Mononuclear cell (primary cell): ENCODE data around the gene RAB21. TPM values are rescaled to one million over a fixed set of nuclear protein-coding genes. Genes with fewer than 3 reads are reported as not detected.
A peak's percentile ranks its signal among the peaks of the same experiment; 100 is the strongest.

Experiments
- H3K27me3 ChIP-seq: 2 replicates; pipeline ENCODE4 v1.6.0; 2011; ENCODE audit warnings: low read length, control low read depth; ENCODE audit not compliant: insufficient read depth
- H3K4me1 ChIP-seq: 2 replicates; pipeline ENCODE4 v1.5.1; 2011; ENCODE audit warnings: mild to moderate bottlenecking, low read length, control low read depth; ENCODE audit not compliant: insufficient read depth
- H3K4me3 ChIP-seq: 2 replicates; pipeline ENCODE4 v1.5.1; 2011; ENCODE audit warnings: mild to moderate bottlenecking, low read length, moderate library complexity
- H3K9me3 ChIP-seq: 2 replicates; pipeline ENCODE4 v1.5.1; 2011; ENCODE audit warnings: low read depth, mild to moderate bottlenecking, control low read depth, low read length
- total RNA-seq: library from RNA; depleted of rRNA; stranded (reverse); fragments of >200 nt; gene quantifications from one replicate; pipeline ENCODE4 v1.2.3, GENCODE V29; 2012

RAB21 gene, protein sequence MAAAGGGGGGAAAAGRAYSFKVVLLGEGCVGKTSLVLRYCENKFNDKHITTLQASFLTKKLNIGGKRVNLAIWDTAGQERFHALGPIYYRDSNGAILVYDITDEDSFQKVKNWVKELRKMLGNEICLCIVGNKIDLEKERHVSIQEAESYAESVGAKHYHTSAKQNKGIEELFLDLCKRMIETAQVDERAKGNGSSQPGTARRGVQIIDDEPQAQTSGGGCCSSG
- 43.0 TPM for total RNA-seq

DNA sequence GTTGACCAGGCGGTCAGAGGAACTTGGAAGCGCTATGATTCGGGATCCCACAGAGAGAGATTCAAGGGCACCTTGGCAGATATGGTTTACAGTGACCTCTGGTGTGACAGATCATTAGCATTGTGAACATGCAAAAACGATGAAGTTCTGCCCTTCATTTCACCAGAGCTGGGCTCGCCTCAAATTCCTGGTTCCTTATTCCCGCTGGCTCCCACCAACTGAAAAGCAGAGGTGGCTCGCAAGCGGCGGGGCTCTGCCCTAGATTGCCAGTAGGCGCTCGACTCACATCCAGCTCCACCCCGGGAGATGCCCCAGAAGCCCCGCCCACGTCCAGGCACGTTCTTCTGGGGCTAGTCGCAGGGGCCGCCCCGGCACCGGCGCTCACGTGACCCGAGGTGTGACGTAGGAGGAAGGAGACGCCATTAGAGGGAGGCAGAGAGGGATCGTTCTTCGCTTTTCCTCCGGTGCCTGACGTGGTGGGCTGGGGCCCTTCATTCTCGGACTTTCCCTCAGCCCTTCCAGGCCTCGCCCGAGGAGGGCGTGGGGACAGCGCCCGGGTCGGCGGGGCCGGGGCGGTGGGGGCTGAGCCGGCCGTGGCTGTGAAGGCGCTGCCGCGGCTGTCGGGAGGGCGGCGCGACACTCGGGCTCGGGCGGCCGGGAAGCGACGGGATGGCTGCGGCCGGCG is at the start of gene RAB21:
Gene RAB21 (plus strand): TSS at position 403 of the 685 bp plus-strand sequence. CDS start 267 bp downstream, at position 670.
- peak within 1 kb of the TSS; percentile 83 for H3K4me3 ChIP-seq
- peaks cover 6% of the 10 kb centered on the region for H3K9me3 ChIP-seq
- peaks cover 14% of the 10 kb centered on the region for H3K27me3 ChIP-seq
- peaks cover 29% of the 10 kb centered on the region for H3K4me1 ChIP-seq

DNA sequence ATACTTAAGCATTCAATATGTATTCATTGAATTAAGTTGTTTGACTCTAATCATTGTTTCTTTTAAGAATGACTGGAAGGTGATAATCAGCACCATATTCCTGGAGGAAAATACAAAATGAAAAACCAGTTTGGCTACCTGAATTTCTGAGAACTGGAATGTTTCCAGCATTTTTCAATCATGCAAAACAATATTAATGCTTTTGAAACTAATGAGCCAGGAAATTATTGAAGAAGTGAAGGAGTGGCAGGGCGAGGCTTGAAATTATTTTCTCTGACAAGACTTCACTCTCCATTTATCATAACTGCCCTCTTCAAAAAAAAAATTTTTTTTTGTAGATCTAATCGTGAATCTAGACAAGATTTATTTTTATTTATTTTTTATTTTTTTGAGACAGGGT is 49.7 kb upstream of the RAB21 start:
- Histone ChIP-seq H3K4me3 (no peak overlapping the region), H3K4me1 (peaks cover 4% of the 10 kb centered on the region), H3K27me3 (no peaks in the 10 kb centered on the region), H3K9me3 (no peaks in the 10 kb centered on the region)

DNA sequence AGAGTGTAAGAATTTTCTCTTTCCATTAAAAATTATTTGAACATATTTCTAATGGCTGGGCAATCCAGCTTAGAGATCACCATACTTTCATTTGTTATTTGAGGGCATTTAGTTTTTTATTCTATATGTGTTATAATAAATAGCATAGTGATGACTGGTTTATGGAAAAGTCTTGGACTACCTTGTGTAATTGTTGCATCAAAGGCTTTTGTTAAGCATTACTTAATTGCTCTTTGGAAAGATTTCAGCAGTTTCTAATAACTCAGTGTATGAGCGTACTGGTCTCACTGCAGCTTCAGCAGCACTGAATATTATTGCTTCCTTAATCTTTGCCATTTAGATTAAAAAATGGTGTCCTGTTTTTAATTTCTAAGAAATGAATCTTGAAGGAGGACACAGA is 46.0 kb upstream of the RAB21 start:
- peaks cover 12% of the 10 kb centered on the region for H3K9me3 ChIP-seq
- peaks cover 4% of the 10 kb centered on the region for H3K4me1 ChIP-seq
- H3K27me3 ChIP-seq: no peaks in the 10 kb centered on the region
- H3K4me3 ChIP-seq: no peak overlapping the region

DNA sequence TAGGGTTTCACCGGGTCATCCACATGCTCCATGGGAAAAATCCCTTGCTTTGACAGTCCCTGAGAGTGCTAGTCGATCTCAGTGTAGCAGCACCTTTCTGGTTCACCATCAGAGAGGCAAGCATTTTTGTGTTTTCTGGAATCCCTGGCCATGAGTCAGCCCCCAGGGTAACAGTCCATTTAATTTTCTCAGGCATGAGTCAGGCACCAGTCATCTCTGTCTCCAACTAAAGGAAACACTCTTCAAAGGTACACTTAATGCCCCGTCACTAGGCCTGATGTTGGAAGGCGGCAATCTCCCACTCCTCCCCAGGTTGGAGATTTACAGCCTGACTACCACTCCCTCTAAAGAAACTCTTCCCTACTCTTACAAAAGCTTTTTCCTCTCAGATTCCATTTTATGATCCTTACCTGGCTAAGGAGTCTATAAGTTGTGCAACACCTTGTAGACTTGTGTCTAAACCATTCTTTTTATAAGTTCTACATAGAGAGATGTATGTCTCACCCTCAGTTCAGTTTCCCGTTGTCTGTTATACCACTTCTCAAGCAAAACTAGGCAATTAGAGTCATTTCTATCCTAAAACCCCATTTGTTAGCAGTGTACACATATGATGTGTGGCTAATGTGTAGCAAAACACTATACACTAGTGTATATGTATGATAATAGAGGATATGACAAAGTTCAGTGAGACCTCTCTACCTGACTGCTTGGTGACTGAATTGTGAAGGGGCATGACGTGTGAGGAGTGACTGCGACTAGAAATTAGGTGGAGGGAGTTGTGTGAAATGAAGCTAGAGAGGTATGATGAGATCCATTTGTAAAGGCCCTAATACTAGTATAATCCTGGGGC is 44.2 kb upstream of the RAB21 start:
- Histone ChIP-seq H3K4me3 (no peak overlapping the region), H3K27me3 (no peaks in the 10 kb centered on the region), H3K9me3 (peaks cover 28% of the 10 kb centered on the region), H3K4me1 (peaks cover 4% of the 10 kb centered on the region)

DNA sequence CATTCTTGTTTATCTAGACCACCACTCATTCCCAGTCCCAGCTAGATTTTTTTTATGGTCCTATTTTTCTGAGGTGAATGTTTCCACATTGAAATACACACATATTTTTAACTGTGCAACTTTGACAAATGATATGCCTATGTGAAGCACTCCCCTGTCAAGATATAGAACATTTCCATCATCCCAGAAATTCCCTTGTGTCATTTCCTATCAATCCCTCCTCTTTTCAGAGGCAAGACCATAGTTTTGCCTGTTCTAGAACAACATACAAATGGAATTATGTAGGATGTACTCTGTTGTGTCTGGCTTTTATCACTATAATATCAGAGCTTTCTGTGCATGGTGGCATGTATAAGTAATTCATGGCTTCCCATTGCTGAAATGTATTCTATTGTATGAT is 36.1 kb upstream of the RAB21 start:
- Histone ChIP-seq H3K4me1 (no peaks in the 10 kb centered on the region), H3K27me3 (no peaks in the 10 kb centered on the region), H3K9me3 (peaks cover 19% of the 10 kb centered on the region), H3K4me3 (no peak overlapping the region)

DNA sequence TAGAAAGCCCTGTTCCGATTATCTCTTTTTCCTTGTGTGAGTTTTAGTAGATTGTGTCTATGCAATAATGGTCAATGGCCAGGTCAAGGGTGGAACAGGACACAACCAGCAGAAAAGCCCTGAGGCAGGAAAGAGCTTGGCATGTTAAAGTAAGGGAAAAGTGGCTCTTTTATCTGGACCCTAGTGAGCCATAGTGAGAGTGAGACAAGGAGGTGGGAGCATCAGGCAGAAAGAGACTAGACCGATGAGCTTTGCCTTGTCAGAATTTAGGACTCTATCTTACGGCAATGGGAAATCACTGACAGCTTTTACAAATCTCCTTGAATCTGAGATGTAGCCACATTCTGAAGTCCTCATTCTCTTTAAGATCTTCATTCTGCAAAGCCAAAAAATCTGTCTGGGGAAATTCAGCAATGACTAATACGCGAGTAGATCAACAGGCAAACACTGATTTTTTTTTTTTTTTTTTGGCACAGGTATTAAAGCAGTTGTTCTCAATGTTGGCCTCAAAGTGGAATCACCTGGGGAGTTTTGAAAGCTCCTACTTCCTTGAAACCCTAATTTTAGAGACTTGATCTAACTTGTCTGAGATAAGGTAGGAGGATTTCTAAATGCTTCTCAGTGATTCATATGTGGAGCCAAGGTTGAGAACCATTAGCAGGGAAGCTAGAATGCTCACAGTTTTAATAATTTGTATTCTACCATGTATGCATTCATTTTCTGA is 34.9 kb upstream of the RAB21 start:
- H3K27me3 ChIP-seq: no peaks in the 10 kb centered on the region
- peaks cover 8% of the 10 kb centered on the region for H3K9me3 ChIP-seq
- H3K4me3 ChIP-seq: no peak overlapping the region
- no peaks in the 10 kb centered on the region for H3K4me1 ChIP-seq

DNA sequence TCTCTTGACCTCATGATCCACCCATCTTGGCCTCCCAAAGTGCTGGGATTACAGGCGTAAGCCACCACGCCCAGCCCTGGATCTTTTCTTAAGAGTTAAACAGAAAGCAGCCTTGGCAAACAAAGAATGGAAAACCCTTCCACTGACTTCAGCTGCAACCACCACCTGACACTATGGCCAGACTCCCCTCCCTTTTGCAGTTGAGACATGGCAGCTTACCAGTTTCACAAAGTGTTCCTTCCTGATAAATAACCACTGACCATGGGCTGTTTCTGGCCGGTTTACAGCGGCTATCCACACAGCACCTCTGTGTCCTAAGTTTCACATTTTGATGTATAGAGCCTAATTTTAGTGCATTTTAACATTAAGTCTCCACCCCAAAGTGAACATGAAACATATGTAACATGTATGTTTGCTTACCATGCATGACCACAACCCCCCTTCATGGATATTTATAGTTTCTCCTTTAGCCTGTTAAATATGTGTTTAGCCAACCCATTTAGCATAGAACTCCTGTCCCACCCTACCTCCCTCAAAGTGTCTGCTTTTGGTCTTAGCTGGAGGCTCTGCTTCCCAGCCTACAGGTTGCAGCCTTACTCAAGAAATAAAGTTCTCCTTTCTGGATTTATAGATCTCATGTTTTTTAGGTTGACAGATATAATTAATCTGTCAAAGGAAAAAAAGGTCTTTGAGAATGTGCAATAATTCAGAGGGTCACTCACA is 32.7 kb upstream of the RAB21 start:
- no peaks in the 10 kb centered on the region for H3K27me3 ChIP-seq
- no peak overlapping the region for H3K4me3 ChIP-seq
- H3K4me1 ChIP-seq: no peaks in the 10 kb centered on the region
- H3K9me3 ChIP-seq: no peaks in the 10 kb centered on the region

DNA sequence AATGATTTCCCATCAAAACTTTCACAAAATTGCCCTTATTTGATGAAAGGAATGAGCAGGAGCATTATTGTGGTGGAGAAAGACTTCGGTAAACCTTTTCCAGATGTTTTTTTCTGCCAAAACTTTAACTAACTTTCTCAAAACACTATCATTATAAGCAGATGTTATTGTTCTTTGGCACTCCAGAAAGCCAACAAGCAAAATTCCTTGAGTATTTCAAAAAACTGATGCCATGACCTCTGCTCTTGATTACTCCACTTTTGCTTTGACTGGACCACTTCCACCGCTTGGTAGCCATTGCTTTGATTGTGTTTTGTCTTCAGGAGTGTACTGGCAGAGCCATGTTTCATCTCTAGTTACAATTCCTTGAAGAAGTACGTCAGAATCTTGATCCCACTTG is 29.7 kb upstream of the RAB21 start:
- no peaks in the 10 kb centered on the region for H3K9me3 ChIP-seq
- H3K27me3 ChIP-seq: no peaks in the 10 kb centered on the region
- H3K4me1 ChIP-seq: no peaks in the 10 kb centered on the region
- no peak overlapping the region for H3K4me3 ChIP-seq

DNA sequence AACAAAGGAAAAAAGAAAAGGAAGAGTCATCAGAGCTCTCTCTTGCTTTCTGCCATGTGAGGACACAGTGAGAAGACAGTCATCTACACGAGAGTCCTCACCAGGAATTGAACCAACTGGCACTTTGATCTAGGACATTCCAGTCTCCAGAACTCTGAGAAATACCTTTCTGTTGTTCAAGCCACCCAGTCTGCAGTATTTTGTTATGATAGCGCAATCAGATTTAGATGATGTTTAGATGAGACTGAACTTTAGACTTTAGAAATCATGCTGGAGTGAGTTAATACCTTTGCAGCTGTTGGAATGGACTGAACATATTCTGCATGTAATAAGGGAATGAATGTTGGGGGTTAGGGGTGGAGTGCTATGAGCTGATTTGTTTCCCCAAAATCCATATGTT is 28.1 kb upstream of the RAB21 start:
- Histone ChIP-seq H3K4me3 (no peak overlapping the region), H3K4me1 (no peaks in the 10 kb centered on the region), H3K27me3 (no peaks in the 10 kb centered on the region), H3K9me3 (no peaks in the 10 kb centered on the region)

DNA sequence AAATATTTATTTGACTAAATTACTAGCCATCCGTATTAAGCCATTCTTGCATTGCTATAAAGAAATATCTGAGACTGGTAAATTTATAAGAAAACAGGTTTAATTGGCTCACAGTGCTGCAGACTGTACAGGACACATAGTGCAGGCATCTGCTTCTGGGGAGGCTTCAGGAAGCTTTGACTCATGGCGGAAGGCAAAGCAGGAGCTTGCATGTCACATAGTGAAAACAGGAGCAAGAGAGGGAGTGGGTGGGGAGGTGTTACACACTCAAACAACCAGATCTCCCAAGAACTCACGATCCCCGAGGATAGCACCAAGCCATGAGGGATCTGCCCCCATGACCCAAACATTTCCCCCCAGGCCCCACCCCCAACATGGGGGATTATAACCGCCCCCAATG is 26.7 kb upstream of the RAB21 start:
- no peaks in the 10 kb centered on the region for H3K27me3 ChIP-seq
- H3K4me1 ChIP-seq: no peaks in the 10 kb centered on the region
- H3K9me3 ChIP-seq: no peaks in the 10 kb centered on the region
- no peak overlapping the region for H3K4me3 ChIP-seq

DNA sequence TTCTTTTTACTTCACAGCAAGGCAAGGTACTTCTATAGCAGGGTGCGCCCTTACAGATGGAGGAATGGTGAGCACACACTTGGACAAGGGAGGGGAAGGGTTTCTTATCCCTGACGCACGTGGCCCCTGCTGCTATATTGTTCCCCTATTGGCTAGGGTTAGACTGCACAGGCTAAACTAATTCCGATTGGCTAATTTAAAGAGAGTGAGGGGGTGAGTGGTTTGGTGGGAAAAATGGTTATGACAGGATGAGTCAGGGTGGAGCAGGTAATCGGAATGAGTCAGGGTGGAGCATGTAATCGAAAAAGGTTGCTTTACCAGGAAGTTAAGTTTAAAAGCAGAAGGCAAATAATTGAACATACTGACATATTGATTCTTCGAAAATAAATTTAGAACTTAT is 23.7 kb upstream of the RAB21 start:
- Histone ChIP-seq H3K4me3 (no peak overlapping the region), H3K4me1 (no peaks in the 10 kb centered on the region), H3K27me3 (no peaks in the 10 kb centered on the region), H3K9me3 (no peaks in the 10 kb centered on the region)

DNA sequence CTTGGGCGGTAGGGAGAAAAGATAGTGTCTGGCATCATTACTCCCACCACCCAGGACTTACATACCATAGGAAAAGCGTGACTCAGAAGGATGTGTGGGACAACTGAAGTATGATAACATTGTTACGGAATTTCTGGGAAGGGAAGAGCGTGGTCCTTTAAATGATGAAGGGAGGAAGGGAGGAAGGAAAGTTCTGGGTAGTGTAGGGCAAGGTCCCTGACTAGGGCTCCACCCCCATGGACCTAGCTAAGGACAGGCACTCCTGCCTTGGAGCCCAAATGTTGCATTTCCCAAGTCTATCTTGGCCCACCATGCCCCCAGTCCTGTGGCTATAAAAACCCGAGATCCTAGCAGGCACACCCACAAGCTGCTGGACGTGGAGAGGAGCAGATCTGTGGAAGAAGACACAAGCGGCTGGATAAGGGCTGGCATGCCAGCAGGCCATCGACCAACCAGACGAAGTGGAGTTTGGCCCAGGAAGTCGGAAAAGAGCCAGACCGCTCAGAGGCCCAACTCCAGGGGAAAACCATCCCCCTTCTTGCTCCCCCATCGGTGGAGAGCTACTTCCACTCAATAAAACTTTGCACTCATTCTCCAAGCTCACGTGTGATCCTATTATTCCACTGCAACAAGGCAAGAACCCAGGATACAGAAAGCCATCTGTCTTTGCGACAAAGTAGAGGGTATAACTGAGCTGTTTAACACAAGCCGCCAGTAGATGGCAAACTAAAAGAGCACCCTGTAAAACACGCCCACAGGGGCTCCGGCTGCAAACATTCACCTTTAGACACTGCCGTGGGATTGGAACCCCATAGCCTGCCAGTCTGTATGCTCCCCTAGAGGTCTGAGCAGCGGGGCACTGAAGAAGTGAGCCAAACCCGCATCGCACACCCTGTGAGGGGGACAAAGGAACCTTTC is 23.0 kb upstream of the RAB21 start:
- no peaks in the 10 kb centered on the region for H3K9me3 ChIP-seq
- H3K4me3 ChIP-seq: no peak overlapping the region
- H3K4me1 ChIP-seq: no peaks in the 10 kb centered on the region
- no peaks in the 10 kb centered on the region for H3K27me3 ChIP-seq

DNA sequence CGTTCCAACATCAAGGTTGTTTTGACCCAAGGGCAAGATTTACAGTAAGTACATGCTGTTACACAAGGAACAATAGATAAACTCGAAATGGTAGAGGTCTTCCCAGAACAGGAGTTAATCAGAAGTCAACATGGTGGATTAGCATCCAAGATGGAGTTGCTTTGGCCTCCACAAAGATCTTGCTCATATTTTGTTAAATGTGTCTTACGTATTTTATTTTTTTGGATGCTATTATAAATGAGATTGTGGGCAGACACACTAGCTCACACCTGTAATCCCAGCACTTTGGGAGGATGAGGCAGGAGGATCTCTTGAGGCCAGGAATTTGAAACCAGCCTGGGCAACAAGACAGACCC is 22.3 kb upstream of the RAB21 start:
- no peaks in the 10 kb centered on the region for H3K9me3 ChIP-seq
- H3K27me3 ChIP-seq: no peaks in the 10 kb centered on the region
- no peak overlapping the region for H3K4me3 ChIP-seq
- no peaks in the 10 kb centered on the region for H3K4me1 ChIP-seq

DNA sequence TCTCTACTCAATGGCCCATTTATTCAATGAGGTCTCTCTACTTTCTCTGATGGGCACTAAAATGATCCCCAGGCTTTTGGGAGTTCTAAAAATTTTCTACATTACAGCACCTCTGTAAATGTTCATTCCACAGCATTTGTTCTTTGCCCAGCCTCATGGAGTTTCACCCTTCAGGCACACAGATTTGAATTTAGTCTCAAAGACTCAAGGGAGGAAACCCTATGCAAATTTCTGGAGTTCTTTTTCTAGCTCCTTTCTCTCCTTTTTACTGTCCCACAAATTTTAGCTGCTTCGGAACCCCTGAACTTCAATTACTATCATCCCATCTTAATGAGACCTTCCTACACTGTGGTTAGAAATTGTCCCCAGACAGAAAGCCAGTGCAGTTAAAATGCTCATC is 17.5 kb upstream of the RAB21 start:
- Histone ChIP-seq H3K9me3 (no peaks in the 10 kb centered on the region), H3K4me3 (no peak overlapping the region), H3K27me3 (no peaks in the 10 kb centered on the region), H3K4me1 (no peaks in the 10 kb centered on the region)
